GM12891 (cell line): ENCODE results near the gene NACC2.

Source experiments
- POLR2AphosphoS5 ChIP-seq: IDR thresholded peaks from 2 replicates; pipeline ENCODE4 v1.6.1; 2011; ENCODE audit warnings: low read depth, low read length, control low read depth
- POU2F2 ChIP-seq: IDR thresholded peaks from 2 replicates; pipeline ENCODE4 v1.6.1; 2011; ENCODE audit warnings: low read depth, mild to moderate bottlenecking, control low read depth, low read length, moderate library complexity

DNA sequence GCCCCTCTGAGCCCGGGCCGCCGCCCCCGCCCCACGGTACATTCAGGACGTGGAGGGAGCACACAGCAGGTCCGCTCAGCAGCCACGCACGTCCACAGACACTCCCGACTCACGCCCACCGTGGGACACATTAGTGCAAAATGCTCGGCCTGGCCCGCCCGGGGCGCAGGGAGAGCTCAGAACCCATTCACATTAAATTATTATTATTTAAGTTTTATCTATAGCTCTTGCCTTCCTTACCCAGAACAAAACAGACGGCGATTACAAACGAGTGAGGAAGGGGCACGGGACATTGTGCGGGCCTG is 86.4 kb downstream of the NACC2 start:
- TF ChIP-seq POU2F2 (no peak), POLR2AphosphoS5 (no peak)
